ENCODE data around the gene NPAT.

NPAT gene

GRCh38 chr11:108222574-108223347, at the start of gene NPAT, which contains the start of gene ATM:
NPAT (minus strand) TSS chr11:108222638; CDS start chr11:108222536, 102 bp downstream.
ATM (plus strand) TSS chr11:108223067; CDS start chr11:108227625, 4,558 bp downstream.
- intact Hi-C loops (cut with DNase I), result loop anchor here (5.0 to 10.0 kb wide), 4 partner anchors 98 to 440 kb away; partner anchors contain the start of genes ACAT1 and C11orf65
- DNase-seq, result peak; percentile 96 to 99 (median 99)

DNA sequence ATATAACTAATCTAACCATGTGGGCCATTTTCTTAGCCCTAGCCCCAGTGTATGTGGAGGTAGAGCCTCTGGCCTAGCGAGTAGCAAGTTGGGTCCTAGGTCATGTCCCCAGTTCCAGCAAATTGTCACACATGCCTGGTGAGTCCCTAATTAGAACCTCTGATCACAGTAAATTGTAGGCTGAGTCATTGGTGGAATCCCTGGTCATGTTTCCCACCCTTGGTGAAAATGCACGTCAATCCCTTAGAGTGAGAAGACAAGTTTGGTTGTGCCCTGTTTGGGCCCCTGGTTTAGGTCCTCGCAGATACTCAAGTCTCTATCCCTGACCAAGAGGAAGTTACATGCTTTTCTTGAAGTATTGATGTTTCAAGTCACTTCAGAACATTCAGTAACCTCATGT, 47.1 kb upstream of the NPAT start:
- intact Hi-C loops (cut with DNase I), result no loop called here
- DNase-seq, result no peak

DNA sequence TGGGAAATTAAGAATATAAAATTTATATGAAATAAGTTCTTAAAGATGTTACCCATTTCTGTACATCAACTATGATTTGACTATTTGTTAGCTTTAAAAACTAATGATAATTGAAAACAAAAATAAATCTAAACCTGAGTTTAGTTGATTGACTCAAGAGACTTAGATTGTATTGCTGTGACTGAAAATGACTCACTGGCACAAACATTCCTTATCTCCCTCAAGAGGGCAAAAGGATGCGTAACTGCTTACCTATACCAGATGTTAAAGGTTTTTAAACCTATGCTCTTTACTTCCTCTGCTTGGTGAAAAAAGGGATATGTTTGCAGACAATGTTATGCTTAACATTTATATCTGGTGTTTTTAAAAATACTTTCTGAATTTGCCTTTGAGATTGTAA, 30.7 kb upstream of the NPAT start:
- DNase-seq, result no peak

GRCh38 chr11:108246885-108247284, 24.4 kb upstream of the NPAT start:
- no peak for DNase-seq
- intact Hi-C loops (cut with DNase I), result no loop called here

More for the DNA sequence above, 30.7 kb upstream of the NPAT start:
- intact Hi-C loops (cut with DNase I), result no loop called here

DNA sequence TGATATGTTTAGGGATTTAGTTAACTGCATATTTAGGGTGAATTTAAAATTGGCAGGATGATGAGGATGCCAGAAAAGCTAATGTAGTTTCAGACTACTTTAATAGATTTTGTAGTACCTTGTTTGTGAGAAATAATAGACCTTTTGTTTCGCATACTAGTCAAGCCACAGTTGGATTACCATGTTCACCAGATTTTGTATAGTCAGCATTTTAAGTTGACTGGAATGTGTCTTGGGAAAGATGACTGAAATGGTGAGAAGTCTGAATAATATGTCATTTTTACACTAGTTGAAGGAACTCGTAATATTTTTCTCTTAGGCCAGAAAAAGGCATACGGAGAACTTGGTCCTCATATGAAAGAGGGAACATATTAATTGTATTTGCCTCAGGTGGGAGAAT, 23.9 kb upstream of the NPAT start:
- intact Hi-C loops (cut with DNase I), result no loop called here
- no peak for DNase-seq

DNA sequence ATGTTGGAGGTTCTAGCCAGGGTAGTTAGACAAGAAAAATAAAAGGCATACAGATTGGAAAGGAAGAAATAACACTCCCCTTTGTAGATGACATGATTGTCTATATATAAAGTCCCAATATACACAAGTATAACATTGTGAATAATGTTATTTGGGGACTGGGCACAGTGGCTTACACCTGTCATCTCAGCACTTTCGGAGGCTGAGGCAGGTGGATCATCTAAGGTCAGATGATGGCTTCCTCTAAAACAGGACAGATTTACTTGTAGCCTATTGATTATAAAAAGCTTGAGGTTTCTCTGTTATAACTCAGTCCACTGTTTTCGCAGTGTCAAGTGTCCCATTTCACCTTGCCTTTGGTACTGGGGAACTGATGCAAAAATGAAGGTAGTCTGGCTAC, 20.0 kb upstream of the NPAT start:
- no peak for DNase-seq
- intact Hi-C loops (cut with DNase I), result no loop called here

DNA sequence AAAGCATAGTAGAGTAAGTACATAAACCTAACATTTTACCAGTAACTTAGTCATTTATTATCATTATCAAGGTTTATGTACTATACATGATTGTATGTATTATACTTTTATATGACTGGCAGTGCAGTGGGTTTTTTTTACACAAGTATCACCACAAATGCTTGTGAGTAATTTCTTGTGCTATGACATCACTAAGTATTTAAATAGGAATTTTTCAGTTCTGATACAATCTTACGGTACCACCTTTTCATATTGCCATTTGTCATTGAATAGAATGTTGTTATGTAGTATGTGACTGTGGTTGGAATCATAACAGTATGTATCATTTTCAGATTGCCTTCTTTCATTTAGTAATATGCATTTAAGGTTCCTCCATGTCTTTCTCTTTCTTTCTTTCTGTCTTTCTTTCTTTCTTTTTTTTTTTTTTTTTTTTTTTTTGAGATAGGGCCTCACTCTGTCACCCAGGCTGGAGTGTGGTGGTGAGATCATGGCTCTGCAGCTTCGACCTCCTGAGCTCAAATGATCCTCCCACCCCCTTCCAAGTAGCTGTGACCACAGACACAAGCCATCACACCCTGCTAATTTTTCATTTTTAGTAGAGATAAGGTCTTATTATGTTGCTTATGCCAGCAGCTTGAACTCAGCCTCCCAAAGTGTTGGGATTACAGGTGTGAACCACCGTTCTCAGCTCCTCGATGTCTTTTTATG, 19.0 kb upstream of the NPAT start:
- intact Hi-C loops (cut with DNase I), result no loop called here
- DNase-seq, result no peak

GRCh38 chr11:108239076-108239475, 16.6 kb upstream of the NPAT start:
- intact Hi-C loops (cut with DNase I), result no loop called here
- no peak for DNase-seq

DNA sequence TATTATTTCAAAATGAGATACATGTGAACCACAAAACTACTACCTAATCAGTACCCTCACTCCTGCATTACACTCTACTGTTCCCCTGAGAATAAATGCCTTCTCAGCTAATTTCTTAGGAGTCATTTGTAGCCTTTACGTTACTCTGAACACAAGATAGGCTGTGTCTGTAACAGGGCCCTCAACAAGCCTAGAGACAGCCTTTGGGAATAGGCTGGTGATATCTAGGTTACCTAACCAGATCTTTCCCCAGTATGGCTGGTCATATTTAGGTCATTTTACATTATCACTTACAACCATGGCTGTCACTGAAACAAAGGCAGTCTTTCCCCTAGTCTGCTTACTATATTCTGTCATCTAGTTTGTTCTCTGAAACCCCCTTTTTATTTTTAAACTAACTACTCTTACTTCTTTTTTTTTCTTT, 14.6 kb upstream of the NPAT start:
- intact Hi-C loops (cut with DNase I), result no loop called here
- DNase-seq, result no peak

GRCh38 chr11:108235633-108236032, 13.2 kb upstream of the NPAT start:
- no peak for DNase-seq
- intact Hi-C loops (cut with DNase I), result no loop called here

DNA sequence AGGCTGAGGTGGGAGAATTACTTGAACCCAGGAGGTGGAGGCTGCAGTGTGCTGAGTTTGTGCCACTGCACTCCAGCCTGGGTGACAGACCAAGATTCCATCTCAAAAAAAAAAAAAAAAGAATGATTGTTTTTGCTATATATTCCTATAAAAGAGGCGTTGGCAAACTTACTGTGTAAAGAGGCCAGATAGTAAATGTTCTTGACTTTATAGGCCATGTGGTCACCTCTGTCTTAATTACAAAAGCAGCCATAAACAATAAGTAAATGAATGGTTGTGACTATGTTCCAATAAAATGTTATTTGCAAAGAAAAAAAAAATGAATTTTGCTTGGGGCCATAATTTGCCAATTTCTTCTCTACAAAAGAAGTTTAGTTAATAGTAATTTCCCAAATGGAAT, 12.8 kb upstream of the NPAT start:
- intact Hi-C loops (cut with DNase I), result no loop called here
- no peak for DNase-seq

GRCh38 chr11:108233277-108233945, 11.0 kb upstream of the NPAT start:
- intact Hi-C loops (cut with DNase I), result no loop called here

GRCh38 chr11:108228251-108228650, 5.8 kb upstream of the NPAT start:
- no peak for DNase-seq
- intact Hi-C loops (cut with DNase I), result loop anchor here (10.0 kb wide), 2 partner anchors 103 to 237 kb away; partner anchors contain the start of genes ACAT1 and C11orf65

More at GRCh38 chr11:108233277-108233945, 11.0 kb upstream of the NPAT start:
- DNase-seq, result no peak

- no peak for DNase-seq
- intact Hi-C loops (cut with DNase I), result loop anchor here (10.0 kb wide), 2 partner anchors 101 to 239 kb away; partner anchors contain the start of genes ACAT1 and C11orf65
These were observed 3.6 kb upstream of the NPAT start for GRCh38 chr11:108226036-108226435.

DNA sequence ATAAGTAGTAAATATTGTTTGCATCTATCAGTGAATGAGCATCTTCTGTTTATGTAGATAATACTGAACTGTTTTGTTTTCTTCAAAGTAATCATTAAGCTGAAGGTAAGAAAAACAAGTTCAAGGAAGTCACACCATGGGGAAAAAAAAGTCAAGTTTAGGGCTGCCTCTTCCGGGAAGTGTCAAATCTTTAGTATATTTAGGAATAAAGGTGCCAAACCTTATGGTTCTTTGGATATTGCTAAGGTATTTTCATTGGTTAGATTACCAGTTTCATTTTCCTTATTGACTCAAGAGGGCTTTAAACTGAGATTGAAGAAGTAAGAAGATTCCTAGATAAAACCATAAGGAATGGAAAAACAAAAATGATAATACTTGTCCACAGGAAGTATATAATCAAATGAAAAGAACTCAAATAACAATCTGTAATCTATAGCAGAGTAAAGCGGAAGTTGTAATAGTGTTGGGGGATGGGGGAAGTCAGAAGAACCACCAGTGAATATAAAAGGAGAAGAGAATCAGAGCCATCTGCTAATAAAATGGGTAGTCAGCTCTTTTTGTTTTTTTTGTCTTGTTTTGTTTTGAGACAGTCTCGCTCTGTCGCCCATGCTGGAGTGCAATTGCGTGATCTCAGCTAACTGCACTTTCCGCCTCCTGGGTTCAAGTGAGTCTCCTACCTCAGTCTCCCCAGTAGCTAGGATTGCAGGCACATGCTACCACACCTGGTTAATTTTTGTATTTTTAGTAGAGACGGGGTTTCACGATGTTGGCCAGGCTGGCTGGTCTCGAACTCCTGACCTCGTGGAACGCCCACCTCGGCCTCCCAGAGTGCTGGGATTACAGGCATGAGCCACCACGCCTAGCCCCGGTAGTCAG, 2.7 kb upstream of the NPAT start:
- intact Hi-C loops (cut with DNase I), result loop anchor here (5.0 to 10.0 kb wide), 4 partner anchors 100 to 437 kb away; partner anchors contain the start of genes ACAT1 and C11orf65
- peak in 1 of 42 donors; percentile 8 for DNase-seq

- intact Hi-C loops (cut with DNase I), result loop anchor here (5.0 to 10.0 kb wide), 4 partner anchors 100 to 438 kb away; partner anchors contain the start of genes ACAT1 and C11orf65
- no peak for DNase-seq
These were observed 1.9 kb upstream of the NPAT start for GRCh38 chr11:108224366-108224765.

DNA sequence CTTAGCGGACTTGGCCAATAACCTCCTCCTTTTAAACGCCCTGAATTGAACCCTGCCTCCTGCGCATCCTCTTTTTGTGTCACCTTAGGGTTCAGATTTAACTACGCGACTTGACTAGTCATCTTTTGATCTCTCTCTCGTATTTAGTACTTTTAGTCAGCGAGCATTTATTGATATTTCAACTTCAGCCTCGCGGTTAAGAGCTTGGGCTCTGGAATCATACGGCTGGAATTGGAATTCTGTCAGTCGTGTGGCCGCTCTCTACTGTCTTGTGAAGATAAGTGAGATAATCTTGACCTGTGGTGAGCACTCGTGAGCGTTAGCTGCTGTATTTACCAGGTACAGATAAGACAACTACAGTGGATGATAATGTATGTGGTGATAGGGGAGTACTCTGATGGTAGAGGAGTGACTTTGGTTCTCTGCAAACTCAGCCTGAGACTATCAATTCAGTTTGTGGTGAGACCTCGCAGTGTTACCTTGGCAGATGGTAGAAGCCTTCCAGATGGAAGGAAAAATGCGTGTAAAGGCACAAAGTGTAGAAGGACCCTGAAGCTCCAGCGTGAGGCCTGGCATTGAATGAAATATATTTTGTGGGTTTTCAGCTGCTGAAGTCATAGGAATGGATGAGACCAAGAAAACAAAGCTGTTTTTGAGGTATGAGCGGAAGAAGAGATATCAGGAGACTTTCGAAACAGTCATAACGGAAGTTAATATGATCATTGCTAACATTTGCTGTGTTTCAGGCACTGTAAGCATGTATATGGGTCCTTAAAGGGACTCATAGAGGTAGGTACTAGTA, 1.1 kb upstream of the NPAT start:
- intact Hi-C loops (cut with DNase I), result loop anchor here (5.0 to 10.0 kb wide), 4 partner anchors 99 to 439 kb away; partner anchors contain the start of genes ACAT1 and C11orf65
- no peak for DNase-seq

Data from head of caudate nucleus (tissue), 42 donors.